Mesothelial cell of epicardium (in vitro differentiated cells): ENCODE measurements around the gene ZNF655. TPM values are rescaled to one million over a fixed set of nuclear protein-coding genes. Genes with fewer than 3 reads are reported as not detected.

Experiments used
- DNase-seq, 2 experiments: peaks; one replicate each; pipeline ENCODE4 v3.0.0; 2021; ENCODE audit warnings: low spot score in 2 of 2; ENCODE audit not compliant: unreplicated experiment in 2 of 2
- H3K27ac Mint-ChIP-seq: 2 replicates; pipeline ENCODE4 v1.8.0; 2021; ENCODE audit warnings: mixed read lengths
- H3K27me3 Mint-ChIP-seq: 2 replicates; pipeline ENCODE4 v1.8.0; 2021; ENCODE audit warnings: low read depth, mixed read lengths
- H3K36me3 Mint-ChIP-seq: 2 replicates; pipeline ENCODE4 v1.8.0; 2021; ENCODE audit warnings: mixed read lengths
- H3K4me1 Mint-ChIP-seq: 2 replicates; pipeline ENCODE4 v1.8.0; 2021; ENCODE audit warnings: mixed read lengths
- H3K4me3 Mint-ChIP-seq: 2 replicates; pipeline ENCODE4 v1.8.0; 2021; ENCODE audit warnings: mild to moderate bottlenecking, moderate library complexity, mixed read lengths
- H3K9me3 Mint-ChIP-seq: 2 replicates; pipeline ENCODE4 v1.8.0; 2021; ENCODE audit warnings: mixed read lengths
- CTCF ChIP-seq: fragments of 200-600 bp; sonication (generic); IDR thresholded peaks from one replicate; pipeline ENCODE4 v1.5.0; 2021; ENCODE audit warnings: antibody characterized with exemption; ENCODE audit not compliant: unreplicated experiment
- total RNA-seq: library from RNA; stranded (reverse); gene quantifications from 3 replicates; pipeline ENCODE4 v1.2.1, GENCODE V29; 2021

The ZNF655 gene
- total RNA-seq, 1 donor from 2014 or later, result 84.7 TPM

GRCh38 chr7:99535667-99536066 is 22.8 kb upstream of the ZNF655 start:
- H3K36me3 Mint-ChIP-seq, result peaks cover 55% of the 10 kb centered on the region
- no peak overlapping the region for H3K27ac Mint-ChIP-seq
- H3K27me3 Mint-ChIP-seq, result no peaks in the 10 kb centered on the region
- H3K9me3 Mint-ChIP-seq, result peaks cover 61% of the 10 kb centered on the region
- H3K4me1 Mint-ChIP-seq, result no peaks in the 10 kb centered on the region
- DNase-seq, result no peak
- no peak for TF ChIP-seq CTCF
- no peak overlapping the region for H3K4me3 Mint-ChIP-seq

GRCh38 chr7:99539213-99539811 is 19.1 kb upstream of the ZNF655 start:
- peaks cover 47% of the 10 kb centered on the region for H3K9me3 Mint-ChIP-seq
- H3K27me3 Mint-ChIP-seq, result no peaks in the 10 kb centered on the region
- no peak overlapping the region for H3K27ac Mint-ChIP-seq
- no peak for TF ChIP-seq CTCF
- DNase-seq, result no peak
- no peaks in the 10 kb centered on the region for H3K4me1 Mint-ChIP-seq
- H3K4me3 Mint-ChIP-seq, result no peak overlapping the region
- peaks cover 44% of the 10 kb centered on the region for H3K36me3 Mint-ChIP-seq

GRCh38 chr7:99540542-99540941 is 17.9 kb upstream of the ZNF655 start:
- Mint-ChIP-seq H3K36me3 (peaks cover 45% of the 10 kb centered on the region), H3K27ac (no peak overlapping the region), H3K27me3 (no peaks in the 10 kb centered on the region)

GRCh38 chr7:99541212-99541611 is 17.2 kb upstream of the ZNF655 start:
- Mint-ChIP-seq H3K27me3 (no peaks in the 10 kb centered on the region), H3K4me3 (no peak overlapping the region), H3K9me3 (peaks cover 44% of the 10 kb centered on the region), H3K27ac (no peak overlapping the region), H3K4me1 (no peaks in the 10 kb centered on the region), H3K36me3 (peaks cover 45% of the 10 kb centered on the region)
- no peak for TF ChIP-seq CTCF
- no peak for DNase-seq

More at GRCh38 chr7:99540542-99540941, 17.9 kb upstream of the ZNF655 start:
- Mint-ChIP-seq H3K9me3 (peaks cover 47% of the 10 kb centered on the region), H3K4me3 (no peak overlapping the region), H3K4me1 (no peaks in the 10 kb centered on the region)
- no peak for TF ChIP-seq CTCF
- DNase-seq, result no peak

- peaks cover 42% of the 10 kb centered on the region for H3K9me3 Mint-ChIP-seq
- no peak for DNase-seq
- no peaks in the 10 kb centered on the region for H3K27me3 Mint-ChIP-seq
- H3K36me3 Mint-ChIP-seq, result peaks cover 60% of the 10 kb centered on the region
- H3K4me3 Mint-ChIP-seq, result no peak overlapping the region
- H3K27ac Mint-ChIP-seq, result no peak overlapping the region
- no peak for TF ChIP-seq CTCF
- no peaks in the 10 kb centered on the region for H3K4me1 Mint-ChIP-seq
Observed at GRCh38 chr7:99543081-99543671, 15.3 kb upstream of the ZNF655 start.
